Liver (tissue), 9 donors: ENCODE measurements around the gene ZGPAT. TPM values are rescaled to one million over a fixed set of nuclear protein-coding genes. Genes with fewer than 3 reads are reported as not detected.

Experiments used
- DNase-seq: peaks from one replicate; pipeline ENCODE4 v3.0.0-alpha.2; 2017; ENCODE audit warnings: low spot score
- H3K27ac ChIP-seq, 2 donors: one replicate each; pipeline ENCODE4 v1.7.0; 2013; ENCODE audit warnings: inconsistent platforms in 2 of 2, low read length in 2 of 2, control low read depth in 1 of 2, low read depth in 1 of 2, mild to moderate bottlenecking in 1 of 2
- H3K27me3 ChIP-seq, 4 donors: one replicate each; pipeline versions ENCODE4 v1.6.1 to v1.7.0; 2013; ENCODE audit warnings: low read length in 3 of 4, inconsistent platforms in 1 of 4, mild to moderate bottlenecking in 1 of 4, moderate library complexity in 1 of 4; ENCODE audit not compliant: control insufficient read depth in 4 of 4, insufficient read depth in 4 of 4
- H3K36me3 ChIP-seq, 4 donors: one replicate each; pipeline versions ENCODE4 v1.6.1 to v1.7.0; 2013; ENCODE audit warnings: low read length in 3 of 4, mild to moderate bottlenecking in 3 of 4, low read depth in 1 of 4, moderate library complexity in 1 of 4; ENCODE audit not compliant: control insufficient read depth in 4 of 4, insufficient read depth in 3 of 4
- H3K4me1 ChIP-seq, 4 donors: one replicate each; pipeline versions ENCODE4 v1.6.1 to v1.7.0; 2013; ENCODE audit warnings: low read length in 3 of 4, mild to moderate bottlenecking in 3 of 4, moderate library complexity in 1 of 4; ENCODE audit not compliant: control insufficient read depth in 4 of 4, insufficient read depth in 4 of 4
- H3K4me3 ChIP-seq, 3 donors: one replicate each; pipeline versions ENCODE4 v1.6.1 to v1.7.0; 2013; ENCODE audit warnings: low read length in 3 of 3, control low read depth in 1 of 3, low read depth in 1 of 3, mild to moderate bottlenecking in 1 of 3
- H3K9ac ChIP-seq, 2 donors: one replicate each; pipeline ENCODE4 v1.7.0; 2013; ENCODE audit warnings: low read length in 2 of 2, mild to moderate bottlenecking in 2 of 2, moderate library complexity in 2 of 2, control low read depth in 1 of 2, low read depth in 1 of 2
- H3K9me3 ChIP-seq, 4 donors: one replicate each; pipeline versions ENCODE4 v1.6.1 to v1.7.0; 2013; ENCODE audit warnings: low read length in 3 of 4; ENCODE audit not compliant: control insufficient read depth in 4 of 4
- FOXA1 ChIP-seq: IDR thresholded peaks from 2 replicates; pipeline ENCODE4 v1.6.1; 2016; ENCODE audit warnings: antibody characterized with exemption
- FOXA2 ChIP-seq: IDR thresholded peaks from 2 replicates; pipeline ENCODE4 v1.6.1; 2016; ENCODE audit warnings: antibody characterized with exemption
- GABPA ChIP-seq, 2 donors: IDR thresholded peaks in 1 of 2; conservative IDR thresholded peaks in 1 of 2; 2 replicates each; pipeline ENCODE4 v1.6.1; 2016; ENCODE audit warnings: antibody characterized with exemption in 2 of 2, mild to moderate bottlenecking in 1 of 2, moderate library complexity in 1 of 2
- HNF4A ChIP-seq, 2 donors: conservative IDR thresholded peaks; 2 replicates each; pipeline ENCODE4 v1.6.1; 2016; ENCODE audit warnings: antibody characterized with exemption in 2 of 2, mild to moderate bottlenecking in 2 of 2
- HNF4G ChIP-seq: IDR thresholded peaks from 2 replicates; pipeline ENCODE4 v1.6.1; 2016; ENCODE audit warnings: antibody characterized with exemption
- JUND ChIP-seq, 2 donors: IDR thresholded peaks; 2 replicates each; pipeline ENCODE4 v1.6.1; 2016; ENCODE audit warnings: antibody characterized with exemption in 2 of 2
- NR2F2 ChIP-seq: IDR thresholded peaks from 2 replicates; pipeline ENCODE4 v1.6.1; 2016; ENCODE audit warnings: antibody characterized with exemption
- RXRA ChIP-seq, 2 donors: IDR thresholded peaks; 2 replicates each; pipeline ENCODE4 v1.6.1; 2017 to 2018; ENCODE audit warnings: antibody characterized with exemption in 2 of 2, mild to moderate bottlenecking in 1 of 2
- SP1 ChIP-seq: IDR thresholded peaks from 2 replicates; pipeline ENCODE4 v1.6.1; 2018; ENCODE audit warnings: antibody characterized with exemption, mild to moderate bottlenecking
- TAF1 ChIP-seq: conservative IDR thresholded peaks from 2 replicates; pipeline ENCODE4 v1.6.1; 2016; ENCODE audit warnings: antibody characterized with exemption, mild to moderate bottlenecking
- YY1 ChIP-seq: IDR thresholded peaks from 2 replicates; pipeline ENCODE4 v1.6.1; 2016; ENCODE audit warnings: antibody characterized with exemption, mild to moderate bottlenecking
- WGBS: extraction: QIAGEN DNeasy Blood & Tissue Kit; methylation state at CpG from one replicate; pipeline ENCODE4 v1.1.7; 2013; 5-methylcytosine and 5-hydroxymethylcytosine counted together
- polyA plus RNA-seq, 2 donors: library from polyadenylated mRNA; stranded (reverse) in 1 of 2; unstranded in 1 of 2; fragments of 200-250 nt in 1 of 2; fragments of >200 nt in 1 of 2; fragmentation: Nextera tagmentation in 1 of 2; extraction: Ambion mirVana in 1 of 2; gene quantifications; one replicate each; pipeline versions ENCODE4 v1.2.1 to v1.2.3, GENCODE V29; 2013 to 2015
- total RNA-seq, 2 donors: library from RNA; depleted of rRNA; stranded (reverse); fragments of >200 nt; gene quantifications; one replicate each; pipeline ENCODE4 v1.2.3, GENCODE V29; 2014
- TF ChIP-seq, protein P1 (sequence below): IDR thresholded peaks from 2 replicates; pipeline ENCODE4 v1.6.1; 2016; ENCODE audit warnings: antibody characterized with exemption
- TF ChIP-seq, protein P2 (sequence below): IDR thresholded peaks from 2 replicates; pipeline ENCODE4 v1.6.1; 2016; ENCODE audit warnings: antibody characterized with exemption, mild to moderate bottlenecking
- TF ChIP-seq, protein P3 (sequence below): IDR thresholded peaks from 2 replicates; pipeline ENCODE4 v1.6.1; 2016; ENCODE audit warnings: antibody characterized with exemption
- TF ChIP-seq, protein P4 (sequence below): fragments of 150-350 bp; IDR thresholded peaks from 2 replicates; pipeline ENCODE4 v1.5.1; 2017; ENCODE audit warnings: improper control_type of control experiment, low read depth, low read length; ENCODE audit not compliant: missing input control
- TF ChIP-seq, protein P5 (sequence below): IDR thresholded peaks from 2 replicates; pipeline ENCODE4 v1.6.1; 2016; ENCODE audit warnings: antibody characterized with exemption
- donor health status: healthy.
- donor health status: healthy.
- donor health status: healthy.
- donor health status: healthy.
- donor health status: healthy.

Gene ZGPAT
- total and polyA plus RNA-seq, 4 donors: 10.3 to 90.5 (median 20.5) TPM

DNA sequence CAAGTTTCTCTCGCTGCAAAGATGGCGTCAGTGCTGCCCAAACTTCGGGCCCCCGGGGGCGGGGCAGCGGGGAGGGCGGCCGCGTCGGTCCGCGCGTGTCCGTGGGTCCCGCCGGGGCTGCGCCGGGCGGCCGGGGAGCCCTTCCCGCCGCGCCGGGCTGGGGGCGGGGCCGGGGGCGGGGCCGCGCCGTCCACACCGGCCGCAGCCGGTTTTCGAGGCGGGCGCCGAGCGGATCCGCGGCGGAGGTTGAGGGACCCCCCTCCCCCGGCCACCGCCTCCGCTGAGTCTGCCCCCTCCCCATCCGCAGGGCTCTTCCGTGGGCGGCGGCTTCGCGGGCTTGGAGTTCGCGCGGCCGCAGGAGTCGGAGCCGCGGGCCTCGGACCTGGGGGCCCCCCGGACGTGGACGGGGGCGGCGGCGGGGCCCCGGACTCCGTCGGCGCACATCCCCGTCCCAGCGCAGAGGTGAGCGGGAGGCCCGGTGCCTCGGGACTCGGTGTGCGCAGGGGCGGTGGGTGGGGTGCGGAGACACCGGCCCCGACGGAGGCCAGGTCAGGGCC lies 32.3 kb downstream of the ZGPAT start:
- no peaks in the 10 kb centered on the region for H3K36me3 ChIP-seq
- peak overlapping the region; percentile 83 to 93 for H3K27ac ChIP-seq
- H3K4me3 ChIP-seq: peak overlapping the region; percentile 42 to 88 (median 81)
- no peaks in the 10 kb centered on the region for H3K27me3 ChIP-seq
- no peak overlapping the region for H3K9ac ChIP-seq
- DNase-seq: peak; percentile 58
- WGBS: under 1% methylated on average over 80 of the region's 80 CpGs
- TF ChIP-seq, protein P1, sequence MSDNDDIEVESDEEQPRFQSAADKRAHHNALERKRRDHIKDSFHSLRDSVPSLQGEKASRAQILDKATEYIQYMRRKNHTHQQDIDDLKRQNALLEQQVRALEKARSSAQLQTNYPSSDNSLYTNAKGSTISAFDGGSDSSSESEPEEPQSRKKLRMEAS: no peak
- TF ChIP-seq, protein P2, sequence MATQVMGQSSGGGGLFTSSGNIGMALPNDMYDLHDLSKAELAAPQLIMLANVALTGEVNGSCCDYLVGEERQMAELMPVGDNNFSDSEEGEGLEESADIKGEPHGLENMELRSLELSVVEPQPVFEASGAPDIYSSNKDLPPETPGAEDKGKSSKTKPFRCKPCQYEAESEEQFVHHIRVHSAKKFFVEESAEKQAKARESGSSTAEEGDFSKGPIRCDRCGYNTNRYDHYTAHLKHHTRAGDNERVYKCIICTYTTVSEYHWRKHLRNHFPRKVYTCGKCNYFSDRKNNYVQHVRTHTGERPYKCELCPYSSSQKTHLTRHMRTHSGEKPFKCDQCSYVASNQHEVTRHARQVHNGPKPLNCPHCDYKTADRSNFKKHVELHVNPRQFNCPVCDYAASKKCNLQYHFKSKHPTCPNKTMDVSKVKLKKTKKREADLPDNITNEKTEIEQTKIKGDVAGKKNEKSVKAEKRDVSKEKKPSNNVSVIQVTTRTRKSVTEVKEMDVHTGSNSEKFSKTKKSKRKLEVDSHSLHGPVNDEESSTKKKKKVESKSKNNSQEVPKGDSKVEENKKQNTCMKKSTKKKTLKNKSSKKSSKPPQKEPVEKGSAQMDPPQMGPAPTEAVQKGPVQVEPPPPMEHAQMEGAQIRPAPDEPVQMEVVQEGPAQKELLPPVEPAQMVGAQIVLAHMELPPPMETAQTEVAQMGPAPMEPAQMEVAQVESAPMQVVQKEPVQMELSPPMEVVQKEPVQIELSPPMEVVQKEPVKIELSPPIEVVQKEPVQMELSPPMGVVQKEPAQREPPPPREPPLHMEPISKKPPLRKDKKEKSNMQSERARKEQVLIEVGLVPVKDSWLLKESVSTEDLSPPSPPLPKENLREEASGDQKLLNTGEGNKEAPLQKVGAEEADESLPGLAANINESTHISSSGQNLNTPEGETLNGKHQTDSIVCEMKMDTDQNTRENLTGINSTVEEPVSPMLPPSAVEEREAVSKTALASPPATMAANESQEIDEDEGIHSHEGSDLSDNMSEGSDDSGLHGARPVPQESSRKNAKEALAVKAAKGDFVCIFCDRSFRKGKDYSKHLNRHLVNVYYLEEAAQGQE: no peak
- TF ChIP-seq, protein P3, sequence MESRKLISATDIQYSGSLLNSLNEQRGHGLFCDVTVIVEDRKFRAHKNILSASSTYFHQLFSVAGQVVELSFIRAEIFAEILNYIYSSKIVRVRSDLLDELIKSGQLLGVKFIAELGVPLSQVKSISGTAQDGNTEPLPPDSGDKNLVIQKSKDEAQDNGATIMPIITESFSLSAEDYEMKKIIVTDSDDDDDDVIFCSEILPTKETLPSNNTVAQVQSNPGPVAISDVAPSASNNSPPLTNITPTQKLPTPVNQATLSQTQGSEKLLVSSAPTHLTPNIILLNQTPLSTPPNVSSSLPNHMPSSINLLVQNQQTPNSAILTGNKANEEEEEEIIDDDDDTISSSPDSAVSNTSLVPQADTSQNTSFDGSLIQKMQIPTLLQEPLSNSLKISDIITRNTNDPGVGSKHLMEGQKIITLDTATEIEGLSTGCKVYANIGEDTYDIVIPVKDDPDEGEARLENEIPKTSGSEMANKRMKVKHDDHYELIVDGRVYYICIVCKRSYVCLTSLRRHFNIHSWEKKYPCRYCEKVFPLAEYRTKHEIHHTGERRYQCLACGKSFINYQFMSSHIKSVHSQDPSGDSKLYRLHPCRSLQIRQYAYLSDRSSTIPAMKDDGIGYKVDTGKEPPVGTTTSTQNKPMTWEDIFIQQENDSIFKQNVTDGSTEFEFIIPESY: no peak
- TF ChIP-seq JUND (IDR thresholded peaks at IDR 0.05): no peak
- TF ChIP-seq YY1: no peak
- no peak for TF ChIP-seq FOXA2
- TF ChIP-seq RXRA (IDR thresholded peaks at IDR 0.05): no peak
- TF ChIP-seq SP1: no peak
- TF ChIP-seq HNF4A (conservative IDR thresholded peaks at IDR 0.05): no peak
- no peaks in the 10 kb centered on the region for H3K9me3 ChIP-seq
- H3K4me1 ChIP-seq: peaks cover 10 to 72% (median 54%) of the 10 kb centered on the region in 4 donors

DNA sequence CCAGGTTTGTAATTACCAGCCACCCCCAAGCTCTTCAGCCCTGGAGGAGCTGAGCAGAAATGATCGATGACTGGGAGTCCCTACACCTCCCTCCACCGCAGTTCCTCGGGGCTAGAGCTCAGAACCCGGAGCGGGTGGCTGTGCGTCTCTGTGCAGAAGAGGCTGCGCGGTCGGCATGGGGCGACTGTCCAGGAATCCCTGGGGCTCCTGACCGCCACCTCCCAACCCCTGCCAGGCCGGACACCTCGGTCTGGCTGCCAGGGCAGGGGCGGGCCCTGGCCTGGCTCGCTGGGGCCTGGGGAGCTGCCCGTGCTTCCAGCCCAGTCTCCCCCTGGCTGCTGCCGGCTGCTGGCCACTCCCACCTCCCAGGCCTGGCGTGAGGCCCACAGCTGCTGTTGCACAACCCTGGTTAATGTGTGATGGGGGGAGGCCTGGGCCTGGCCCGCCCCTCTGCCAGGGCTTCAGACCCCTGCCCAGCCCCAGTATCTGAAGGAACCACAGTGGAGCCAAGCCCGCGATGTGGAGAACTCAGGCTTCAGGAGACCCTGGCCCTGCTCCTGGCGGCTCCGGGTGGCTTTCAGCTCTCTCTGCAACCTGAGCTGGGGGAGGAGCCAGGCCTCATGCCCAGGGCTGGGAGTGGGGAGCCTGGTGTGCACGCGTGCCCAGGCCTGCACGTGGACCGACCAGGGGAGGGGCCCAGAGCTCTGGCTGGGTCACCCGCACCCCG lies 33.0 kb downstream of the ZGPAT start:
- peak; percentile 88 for DNase-seq
- H3K27me3 ChIP-seq: no peaks in the 10 kb centered on the region
- H3K4me3 ChIP-seq: peak overlapping the region; percentile 42 to 88 (median 81)
- H3K9me3 ChIP-seq: no peaks in the 10 kb centered on the region
- WGBS: 2% methylated on average over 29 of the region's 29 CpGs
- H3K27ac ChIP-seq: peak overlapping the region; percentile 83 to 93
- H3K36me3 ChIP-seq: no peaks in the 10 kb centered on the region
- H3K9ac ChIP-seq: no peak overlapping the region
- peaks cover 10 to 66% (median 51%) of the 10 kb centered on the region in 4 donors for H3K4me1 ChIP-seq
- TF ChIP-seq FOXA1 (no peak), NR2F2 (peak; percentile 46), FOXA2 (no peak), GABPA (IDR thresholded peaks at IDR 0.05 in 1 of 2, conservative IDR thresholded peaks at IDR 0.05 in 1 of 2) (no peak), RXRA (IDR thresholded peaks at IDR 0.05) (peak; percentile 28 to 54), TAF1 (no peak), JUND (IDR thresholded peaks at IDR 0.05) (no peak), YY1 (peak; percentile 53), SP1 (peak; percentile 79), HNF4A (conservative IDR thresholded peaks at IDR 0.05) (peak in 1 of 2 donors; percentile 50), HNF4G (no peak)
- TF ChIP-seq, protein P4, sequence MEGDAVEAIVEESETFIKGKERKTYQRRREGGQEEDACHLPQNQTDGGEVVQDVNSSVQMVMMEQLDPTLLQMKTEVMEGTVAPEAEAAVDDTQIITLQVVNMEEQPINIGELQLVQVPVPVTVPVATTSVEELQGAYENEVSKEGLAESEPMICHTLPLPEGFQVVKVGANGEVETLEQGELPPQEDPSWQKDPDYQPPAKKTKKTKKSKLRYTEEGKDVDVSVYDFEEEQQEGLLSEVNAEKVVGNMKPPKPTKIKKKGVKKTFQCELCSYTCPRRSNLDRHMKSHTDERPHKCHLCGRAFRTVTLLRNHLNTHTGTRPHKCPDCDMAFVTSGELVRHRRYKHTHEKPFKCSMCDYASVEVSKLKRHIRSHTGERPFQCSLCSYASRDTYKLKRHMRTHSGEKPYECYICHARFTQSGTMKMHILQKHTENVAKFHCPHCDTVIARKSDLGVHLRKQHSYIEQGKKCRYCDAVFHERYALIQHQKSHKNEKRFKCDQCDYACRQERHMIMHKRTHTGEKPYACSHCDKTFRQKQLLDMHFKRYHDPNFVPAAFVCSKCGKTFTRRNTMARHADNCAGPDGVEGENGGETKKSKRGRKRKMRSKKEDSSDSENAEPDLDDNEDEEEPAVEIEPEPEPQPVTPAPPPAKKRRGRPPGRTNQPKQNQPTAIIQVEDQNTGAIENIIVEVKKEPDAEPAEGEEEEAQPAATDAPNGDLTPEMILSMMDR: peak; percentile 30
- TF ChIP-seq, protein P3: no peak
- TF ChIP-seq, protein P5, sequence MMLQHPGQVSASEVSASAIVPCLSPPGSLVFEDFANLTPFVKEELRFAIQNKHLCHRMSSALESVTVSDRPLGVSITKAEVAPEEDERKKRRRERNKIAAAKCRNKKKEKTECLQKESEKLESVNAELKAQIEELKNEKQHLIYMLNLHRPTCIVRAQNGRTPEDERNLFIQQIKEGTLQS: no peak
- TF ChIP-seq, protein P2: peak; percentile 79
